HG02884 (cell line): Measurements from ENCODE around the gene CHGA.

Source experiments
- ATAC-seq: cut with Tn5 transposase; IDR thresholded peaks from one replicate; pipeline ENCODE4 v1.9.1; 2021; ENCODE audit warnings: mild to moderate bottlenecking, moderate library complexity; ENCODE audit not compliant: unreplicated experiment

The CHGA gene

GRCh38 chr14:92922883-92923743, at the start of gene CHGA:
Gene CHGA, plus strand, starts transcription at chr14:92923150. Its CDS starts 210 bp downstream, at chr14:92923360.
- no peak for ATAC-seq

DNA sequence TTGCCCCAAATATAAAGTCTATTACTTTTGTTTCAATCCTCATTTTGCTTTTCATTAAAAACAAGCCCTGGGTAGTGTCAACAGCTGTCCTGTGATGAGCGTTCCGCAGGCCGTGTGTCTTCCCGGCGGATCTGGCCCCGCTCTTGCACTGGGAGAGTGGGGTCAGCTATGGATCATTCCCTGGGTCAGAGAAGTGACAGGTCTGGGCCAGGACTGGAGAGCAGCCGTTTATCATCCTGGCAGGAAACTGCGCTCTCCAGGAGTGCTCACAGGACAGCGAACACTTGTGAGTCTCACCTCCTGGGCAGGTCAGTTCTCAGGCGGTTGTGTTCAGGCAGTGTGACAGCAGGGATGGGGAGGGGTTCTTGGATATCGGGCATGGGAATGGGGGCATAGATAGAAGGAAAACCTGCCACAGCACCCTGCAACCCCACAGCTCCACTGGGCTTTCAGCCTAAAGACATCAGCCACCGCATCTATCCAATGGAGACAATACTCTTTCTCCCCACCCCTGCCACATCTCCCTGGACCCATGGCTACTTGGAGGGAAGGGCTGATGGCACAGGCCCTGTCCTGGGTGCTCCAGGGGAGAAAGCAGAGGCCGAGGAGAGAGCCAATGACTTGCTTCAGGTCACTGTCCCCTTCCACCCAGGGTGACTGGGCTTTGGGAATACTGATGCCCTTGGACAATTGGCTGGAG, 47.8 kb upstream of the CHGA start:
- ATAC-seq: no peak

DNA sequence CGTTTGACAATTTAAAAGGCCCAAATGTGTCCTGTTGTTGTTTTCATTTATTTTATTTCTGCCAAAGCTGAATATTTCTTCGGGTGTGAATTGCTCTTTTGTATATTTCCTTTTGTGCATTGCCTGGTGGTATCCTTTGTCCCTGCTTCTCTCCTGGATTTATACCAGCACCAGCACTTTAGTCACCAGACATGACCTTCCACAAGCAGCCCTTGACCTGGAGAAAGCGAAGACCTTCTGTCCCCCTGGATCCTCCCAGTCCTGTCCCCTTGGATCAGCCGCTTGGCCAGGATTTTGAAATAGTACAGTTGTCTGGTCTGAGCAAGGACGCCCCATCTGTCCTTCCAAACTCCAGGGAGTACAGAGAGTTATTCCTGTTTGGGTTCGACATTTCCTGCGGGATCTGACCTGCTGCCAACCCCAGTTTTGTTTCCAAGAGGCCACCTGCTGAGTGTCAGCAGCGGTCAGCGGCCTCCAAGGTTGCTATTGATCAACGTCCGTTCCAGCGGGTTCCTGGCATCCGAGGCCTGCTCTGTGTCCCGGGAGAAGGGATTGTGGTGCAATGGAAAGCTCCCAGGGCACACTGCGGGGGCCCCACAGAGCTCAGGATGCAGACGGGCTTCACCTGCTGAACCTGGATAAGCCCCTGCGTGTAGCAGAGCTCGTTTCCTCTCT, 45.1 kb upstream of the CHGA start:
- no peak for ATAC-seq

DNA sequence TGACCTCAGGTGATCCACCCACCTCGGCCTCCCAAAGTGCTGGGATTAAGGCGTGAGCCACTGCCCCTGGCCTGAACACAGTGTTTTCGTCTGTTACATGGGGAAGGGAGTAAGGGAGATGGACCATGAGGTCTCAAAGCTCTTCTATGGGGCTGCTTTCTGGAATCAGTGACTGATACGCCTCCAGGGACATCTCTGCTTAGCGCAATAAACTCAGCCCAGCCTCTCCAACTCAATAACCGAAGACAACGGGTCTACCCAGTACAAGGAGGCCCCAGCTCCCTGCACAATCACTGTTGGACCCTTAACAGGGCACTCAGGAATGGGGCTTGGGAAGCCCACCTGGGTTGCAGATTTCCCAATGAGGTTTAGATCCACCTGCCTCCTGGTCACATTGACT, 42.6 kb upstream of the CHGA start:
- no peak for ATAC-seq

DNA sequence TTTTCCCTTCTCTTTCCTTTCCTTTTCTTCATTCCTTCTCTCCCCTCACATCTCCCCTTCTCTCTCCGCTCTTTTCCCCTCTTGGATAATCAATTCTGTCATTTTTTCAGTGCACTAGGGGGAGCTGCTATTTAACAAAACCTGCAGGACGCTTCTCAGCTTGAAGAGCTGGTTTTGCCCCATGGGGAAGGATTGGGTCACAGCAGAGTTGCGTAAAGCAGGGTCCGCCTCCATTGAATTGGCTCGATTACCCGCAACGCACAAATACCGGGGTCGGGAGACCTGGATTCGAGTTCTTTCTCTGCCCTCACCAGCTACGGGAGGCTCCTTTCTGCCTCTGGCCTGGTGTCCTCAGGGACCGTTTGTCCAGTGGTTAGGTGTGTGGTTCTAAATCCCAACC, 42.1 kb upstream of the CHGA start:
- no peak for ATAC-seq

- ATAC-seq: no peak
Measured at GRCh38 chr14:92883066-92883465, 39.9 kb upstream of the CHGA start.

DNA sequence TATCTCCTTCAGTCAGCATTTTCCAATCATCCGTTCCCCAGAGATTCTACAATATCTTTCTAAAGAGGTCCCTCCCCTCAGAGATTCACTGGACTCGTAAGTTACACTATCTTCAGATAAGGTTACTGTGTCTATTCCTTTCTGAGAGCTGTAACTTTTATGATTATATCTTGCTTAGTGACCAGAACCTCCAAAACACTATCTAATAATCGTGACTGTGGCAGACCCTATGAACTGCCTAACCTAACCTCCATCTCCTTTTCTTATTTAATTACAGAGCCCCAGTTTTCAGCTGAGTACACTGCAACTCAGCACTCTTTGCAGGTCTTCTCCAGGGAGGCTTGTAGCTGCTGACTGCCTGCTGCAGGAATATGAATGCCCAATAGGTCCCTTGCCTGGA, 38.5 kb upstream of the CHGA start:
- ATAC-seq: no peak

DNA sequence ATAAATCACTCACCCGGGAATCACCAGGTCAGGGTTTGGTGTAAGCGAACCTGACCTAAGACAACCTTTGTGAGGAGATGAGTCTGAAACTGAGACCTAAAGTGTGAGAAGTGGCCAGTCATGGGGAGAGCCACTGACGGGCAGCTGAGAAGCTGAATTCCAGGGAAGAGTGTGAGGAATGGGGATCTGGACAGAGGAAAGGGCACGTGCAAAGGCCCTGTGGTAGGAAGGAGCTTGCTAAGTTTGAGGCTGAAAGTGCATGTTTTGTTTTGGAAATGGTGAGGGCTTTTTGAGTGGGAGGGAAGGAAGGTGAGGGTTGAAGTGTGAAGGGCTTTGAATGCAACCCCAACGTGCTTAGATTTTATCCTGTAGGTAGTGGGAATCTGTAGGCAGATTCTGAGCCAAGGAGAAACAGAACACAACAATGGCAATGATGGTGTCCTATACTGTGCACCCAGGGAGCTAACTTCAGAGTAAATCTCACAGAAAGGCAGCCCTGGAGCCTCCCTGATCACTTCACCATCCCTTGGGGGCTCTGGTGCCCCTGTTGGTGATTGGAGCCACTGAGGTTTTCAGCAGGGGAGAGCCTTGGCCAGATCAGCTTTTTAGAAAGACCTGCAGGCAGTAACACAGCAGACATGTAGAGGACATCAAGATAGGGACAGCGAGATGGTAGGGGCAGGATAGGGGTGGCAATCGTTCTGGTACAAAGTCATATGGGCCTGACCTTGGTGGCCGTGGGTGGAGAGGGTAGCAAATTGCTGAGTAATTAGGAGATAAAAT, 37.5 kb upstream of the CHGA start:
- no peak for ATAC-seq

- ATAC-seq: no peak
Measured at GRCh38 chr14:92886337-92886736, 36.6 kb upstream of the CHGA start.

DNA sequence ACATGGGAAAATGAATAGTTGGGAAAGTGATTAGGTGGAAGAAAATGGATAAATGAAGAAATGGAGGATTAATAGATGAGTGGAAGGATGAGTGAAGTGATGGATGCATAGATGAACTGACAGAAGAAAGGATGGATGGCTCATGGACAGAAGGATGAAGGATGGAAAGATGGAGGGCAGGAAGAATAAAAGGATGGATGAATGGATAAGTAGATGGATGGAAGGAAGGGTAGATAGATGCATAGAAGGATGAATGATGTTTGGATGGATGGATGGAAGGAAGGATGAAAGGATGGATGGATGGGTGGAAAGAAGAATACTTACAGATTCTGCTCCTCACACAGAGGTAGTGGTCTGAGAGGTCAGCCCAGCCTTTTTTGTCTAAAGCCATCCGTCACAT, 35.8 kb upstream of the CHGA start:
- no peak for ATAC-seq

- ATAC-seq: no peak
Measured at GRCh38 chr14:92888896-92889295, 34.1 kb upstream of the CHGA start.

DNA sequence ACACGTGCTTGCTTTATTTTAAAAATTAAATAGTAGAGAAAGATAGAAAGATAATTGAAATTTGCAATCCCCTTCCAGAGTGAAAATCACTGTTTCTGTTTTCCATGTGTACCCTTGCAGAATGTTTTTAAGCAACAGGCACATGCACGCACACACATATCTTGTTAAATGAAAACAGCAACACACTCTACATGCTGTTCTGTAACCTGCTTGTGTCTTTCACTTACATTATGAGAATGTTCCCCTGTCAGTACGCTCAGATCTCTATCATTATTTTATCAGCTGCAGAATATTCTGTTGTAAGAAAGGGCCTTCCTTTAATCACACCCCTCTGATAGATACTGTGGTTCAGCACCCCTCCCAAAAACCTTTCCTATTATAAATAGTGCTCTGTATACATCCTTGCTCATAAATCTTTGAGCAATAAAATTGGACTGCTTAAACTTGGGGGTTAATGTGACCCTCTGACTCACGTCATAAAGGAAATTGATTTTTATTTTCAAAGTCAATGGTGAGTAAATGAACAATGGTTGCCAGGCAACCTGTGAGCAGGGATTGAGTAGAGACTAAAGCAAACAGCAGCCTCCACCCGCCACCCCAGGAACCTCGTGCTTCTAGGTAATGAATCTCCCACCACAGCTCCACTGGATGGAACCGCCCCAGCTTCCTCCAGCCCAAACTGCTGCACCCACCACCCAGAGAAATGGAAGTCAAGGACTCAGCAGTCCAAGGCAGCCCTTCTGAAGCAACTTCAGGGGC, 31.9 kb upstream of the CHGA start:
- ATAC-seq: no peak

DNA sequence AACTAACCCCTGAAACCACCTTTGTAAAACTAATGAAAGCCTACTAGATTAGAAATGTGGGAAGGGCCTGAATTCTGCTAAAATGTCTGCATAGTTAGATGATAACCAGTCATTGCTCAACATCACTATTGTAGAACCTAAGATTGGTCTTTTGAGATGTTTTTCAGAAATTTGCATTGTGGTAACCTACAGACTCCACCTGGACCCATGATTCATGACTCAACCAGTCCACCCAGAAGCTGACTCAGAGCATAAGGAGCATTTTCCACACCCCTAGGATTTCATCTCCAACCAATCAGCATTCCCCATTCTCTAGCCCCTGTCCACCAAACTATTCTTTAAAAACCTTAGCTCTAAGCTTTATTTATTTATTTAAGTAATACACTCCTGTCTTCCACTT, 30.4 kb upstream of the CHGA start:
- no peak for ATAC-seq

DNA sequence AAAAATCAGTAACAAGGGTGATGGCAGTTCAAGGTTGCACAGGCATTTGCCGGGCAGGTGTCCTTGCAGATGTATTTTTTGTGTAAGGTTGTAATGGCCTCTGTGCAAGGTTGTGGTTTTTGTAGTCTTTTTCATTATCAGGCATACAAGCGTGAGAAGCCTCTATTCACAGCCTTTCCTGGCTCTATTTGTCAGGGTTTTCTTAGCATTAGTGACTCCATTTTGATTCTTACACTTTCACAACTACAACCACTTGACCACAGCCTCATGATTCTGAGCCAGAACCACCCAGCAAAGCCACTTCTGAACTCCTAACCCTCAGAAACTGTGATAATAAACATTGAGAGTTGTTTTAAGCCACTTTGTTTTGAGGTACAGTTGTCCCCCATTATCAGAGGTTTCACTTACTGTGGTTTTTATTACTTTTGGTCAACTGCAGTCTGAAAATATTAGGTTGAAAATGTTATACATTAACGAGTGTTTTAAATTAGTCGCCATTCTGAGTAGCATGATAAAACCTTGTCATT, 27.5 kb upstream of the CHGA start:
- ATAC-seq: no peak

DNA sequence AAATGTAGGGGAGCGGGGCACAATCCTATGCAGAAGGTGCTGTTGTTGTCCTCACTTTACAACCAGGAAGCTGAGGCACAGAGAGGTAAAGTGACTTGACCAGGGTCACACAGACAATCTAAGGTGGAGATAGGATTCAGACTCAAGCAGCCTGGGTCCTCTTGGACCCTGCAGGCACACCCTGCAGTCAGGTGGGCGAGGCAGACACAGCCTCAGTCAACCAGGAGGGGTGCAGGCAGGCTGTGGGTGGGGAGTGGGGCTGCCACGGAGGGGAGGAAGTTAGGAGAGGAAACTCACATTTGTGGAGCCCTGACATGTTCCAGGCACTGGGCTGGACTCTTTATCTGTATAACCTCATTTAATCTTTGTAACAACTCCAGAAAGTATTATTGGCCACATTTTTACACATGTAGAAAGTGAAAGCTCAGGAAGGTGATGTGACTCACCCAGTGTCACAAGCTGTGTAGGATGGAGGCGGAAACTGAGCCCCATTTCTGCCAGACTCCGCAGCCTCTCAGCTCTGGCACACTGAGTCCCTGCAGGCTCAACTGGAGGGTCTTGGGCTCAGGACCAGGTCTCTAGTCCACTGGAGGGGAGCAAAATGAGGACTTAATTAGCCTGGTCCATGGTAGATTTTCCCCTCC, 24.9 kb upstream of the CHGA start:
- ATAC-seq: no peak

DNA sequence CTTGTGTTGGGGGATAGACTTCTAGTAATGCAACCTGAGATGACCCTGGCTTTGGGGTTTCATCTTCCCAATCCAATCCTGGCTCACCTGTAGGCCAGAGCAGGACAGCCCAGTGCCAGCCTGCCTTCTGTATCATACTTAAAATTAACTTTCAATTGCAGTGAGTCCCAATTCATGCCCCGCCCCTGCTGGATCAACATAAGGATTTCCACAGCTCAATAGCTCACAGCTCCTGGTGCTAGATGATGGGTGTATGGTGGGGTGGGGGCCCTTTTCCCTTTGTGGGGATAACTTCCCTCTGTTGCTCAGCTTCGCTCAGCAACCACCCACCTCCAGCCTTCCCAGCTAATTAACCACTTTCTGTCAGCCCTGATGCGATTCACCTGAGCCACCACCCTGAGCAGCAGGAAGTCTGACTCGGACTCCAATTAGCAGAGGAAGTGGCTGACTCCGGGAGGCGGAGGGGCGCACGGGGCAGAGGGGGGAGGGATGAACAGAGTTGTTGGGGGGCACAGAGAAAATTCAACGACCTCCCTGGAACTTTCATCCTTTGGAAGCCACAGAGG, 24.3 kb upstream of the CHGA start:
- ATAC-seq: no peak

GRCh38 chr14:92900660-92901059, 22.3 kb upstream of the CHGA start:
- ATAC-seq: no peak

- ATAC-seq: no peak
Measured at GRCh38 chr14:92902191-92902590, 20.8 kb upstream of the CHGA start.

- ATAC-seq: no peak
Measured at GRCh38 chr14:92902726-92903125, 20.2 kb upstream of the CHGA start.
